A549 (cell line): ENCODE results near the gene MAP4K4. TPM values are rescaled to one million over a fixed set of nuclear protein-coding genes. Genes with fewer than 3 reads are reported as not detected.

ENCODE experiments used
- ATAC-seq, 2 experiments: fragments of 200-7000 bp in 1 of 2; fragments of >200 bp in 1 of 2; cut with Nextera tagmentation in 1 of 2; cut with Tn5 transposase in 1 of 2; 3 replicates each; pipeline versions ENCODE4 v1.8.0 to v1.9.1; 2018 to 2020; ENCODE audit warnings: mild to moderate bottlenecking in 1 of 2, moderate library complexity in 1 of 2
- CTCF ChIA-PET: fragments of 300-600 bp; sonication (Branson Sonifier 250); formaldehyde crosslinking; extraction: SDS; loops from one replicate; lab custom pipeline; 2021; ENCODE audit warnings: antibody characterized with exemption, inconsistent platforms; lab: Yijun Ruan, JAX
- POLR2A ChIA-PET: fragments of 350-600 bp; formaldehyde crosslinking; extraction: SDS; loops from one replicate; lab custom pipeline; 2021; ENCODE audit warnings: antibody characterized with exemption, inconsistent platforms; lab: Yijun Ruan, JAX
- DNase-seq, 2 experiments: peaks; one replicate each; pipeline versions ENCODE4 v3.0.0 to v3.0.0-alpha.2; 2011 to 2016; ENCODE audit warnings: low read depth in 1 of 2, low spot score in 1 of 2
- FAIRE-seq: peaks from 2 replicates; lab custom pipeline; 2011; peaks lifted over from hg19 to GRCh38; lab: Jason Lieb, UNC
- H3K27ac ChIP-seq, 2 experiments: fragments of >200 bp; sonication (Bioruptor Twin); formaldehyde crosslinking; 3 replicates each; pipeline ENCODE4 v1.5.1; 2016 to 2017
- H3K4me1 ChIP-seq: fragments of >200 bp; sonication (Bioruptor Twin); formaldehyde crosslinking; 3 replicates; pipeline ENCODE4 v1.6.1; 2016
- H3K4me2 ChIP-seq: fragments of >200 bp; sonication (Bioruptor Twin); formaldehyde crosslinking; 3 replicates; pipeline ENCODE4 v1.6.1; 2016
- H3K4me3 ChIP-seq: fragments of >200 bp; sonication (Bioruptor Twin); formaldehyde crosslinking; 3 replicates; pipeline ENCODE4 v1.5.1; 2016
- H3K9me3 ChIP-seq: fragments of >200 bp; sonication (Bioruptor Twin); formaldehyde crosslinking; 3 replicates; pipeline ENCODE4 v1.6.1; 2016
- CHD4 ChIP-seq: fragments of 200-600 bp; sonication (generic); IDR thresholded peaks from 2 replicates; pipeline ENCODE4 v1.6.1; 2016; ENCODE audit warnings: antibody characterized with exemption, mild to moderate bottlenecking, borderline replicate concordance
- FOSL2 ChIP-seq, 2 experiments: fragments of 450-650 bp in 1 of 2; fragments of >200 bp in 1 of 2; sonication (Bioruptor Twin) in 1 of 2; formaldehyde crosslinking; IDR thresholded peaks; 2 replicates each; pipeline versions ENCODE4 v1.5.0 to v1.6.1; 2016 to 2020; ENCODE audit warnings: mild to moderate bottlenecking in 1 of 2, moderate library complexity in 1 of 2
- FOXS1 ChIP-seq: fragments of 250-450 bp; sonication (Bioruptor Pico); IDR thresholded peaks from 2 replicates; pipeline ENCODE4 v1.5.0; 2020; ENCODE audit warnings: mild to moderate bottlenecking, moderate library complexity
- HES2 ChIP-seq: fragments of >200 bp; sonication (Bioruptor Twin); formaldehyde crosslinking; IDR thresholded peaks from 2 replicates; pipeline ENCODE4 v1.6.1; 2016
- HOXB13 ChIP-seq: fragments of 250-450 bp; sonication (Bioruptor Pico); IDR thresholded peaks from 2 replicates; pipeline ENCODE4 v1.5.0; 2020; ENCODE audit warnings: low read depth, mild to moderate bottlenecking, moderate library complexity
- JUNB ChIP-seq: fragments of >200 bp; sonication (Bioruptor Twin); formaldehyde crosslinking; IDR thresholded peaks from 2 replicates; pipeline ENCODE4 v1.6.1; 2016
- MAFK ChIP-seq: fragments of 450-650 bp; IDR thresholded peaks from 2 replicates; pipeline ENCODE4 v1.6.1; 2014; ENCODE audit not compliant: partially characterized antibody
- MAZ ChIP-seq: fragments of 150-350 bp; IDR thresholded peaks from 2 replicates; pipeline ENCODE4 v1.6.1; 2014; ENCODE audit warnings: antibody characterized with exemption, low read depth, low read length, borderline replicate concordance
- NPAS2 ChIP-seq: fragments of 250-450 bp; sonication (Bioruptor Pico); IDR thresholded peaks from 2 replicates; pipeline ENCODE4 v1.8.0; 2022; ENCODE audit warnings: mild to moderate bottlenecking, moderate library complexity, borderline replicate concordance
- PHF8 ChIP-seq: fragments of 200-600 bp; sonication (generic); IDR thresholded peaks from 2 replicates; pipeline ENCODE4 v1.6.1; 2016; ENCODE audit warnings: low read depth, mild to moderate bottlenecking, antibody characterized with exemption, moderate library complexity, borderline replicate concordance
- RAD21 ChIP-seq, 2 experiments: fragments of >200 bp in 1 of 2; sonication (Bioruptor Twin) in 1 of 2; formaldehyde crosslinking in 1 of 2; IDR thresholded peaks in 1 of 2; conservative IDR thresholded peaks in 1 of 2; 2 replicates in 1 of 2; 3 replicates in 1 of 2; pipeline ENCODE4 v1.6.1; 2012 to 2018; ENCODE audit warnings: inconsistent platforms in 1 of 2
- RCOR1 ChIP-seq: fragments of 150-350 bp; IDR thresholded peaks from 2 replicates; pipeline ENCODE4 v1.6.1; 2014; ENCODE audit warnings: antibody characterized with exemption, low read length, low read depth
- SMC3 ChIP-seq: fragments of >200 bp; sonication (Bioruptor Twin); formaldehyde crosslinking; IDR thresholded peaks from 3 replicates; pipeline ENCODE4 v1.6.1; 2018; ENCODE audit warnings: inconsistent platforms
- TFCP2L1 ChIP-seq: fragments of 250-450 bp; sonication (Bioruptor Pico); IDR thresholded peaks from 2 replicates; pipeline ENCODE4 v1.5.0; 2021; ENCODE audit warnings: mild to moderate bottlenecking
- ZC3H11A ChIP-seq: fragments of 450-650 bp; IDR thresholded peaks from 2 replicates; pipeline ENCODE4 v1.6.1; 2014; ENCODE audit warnings: antibody characterized with exemption, mild to moderate bottlenecking
- WGBS: methylation state at CpG from one replicate; pipeline ENCODE4 v1.1.6; 2017; ENCODE audit errors: missing lambda C conversion rate; 5-methylcytosine and 5-hydroxymethylcytosine counted together
- polyA plus RNA-seq, 4 experiments: library from polyadenylated mRNA; depleted of rRNA in 3 of 4; stranded (reverse); fragments of >200 nt; fragmentation: RNase III in 1 of 4; extraction: RNeasy Plus Mini Kit Qiagen cat#74134 plus additional on column Dnase treatment in 1 of 4; gene quantifications; 2 replicates in 3 of 4; 3 replicates in 1 of 4; pipeline ENCODE4 v1.2.3, GENCODE V29; 2011 to 2017
- TF ChIP-seq, protein P1 (sequence below): fragments of >200 bp; sonication (Bioruptor Twin); formaldehyde crosslinking; IDR thresholded peaks from 3 replicates; pipeline ENCODE4 v1.5.1; 2016

MAP4K4 gene
- polyA plus RNA-seq, 2 of the 4 experiments (the other 2 are of a cell fraction): 61.9 to 82.2 TPM

DNA sequence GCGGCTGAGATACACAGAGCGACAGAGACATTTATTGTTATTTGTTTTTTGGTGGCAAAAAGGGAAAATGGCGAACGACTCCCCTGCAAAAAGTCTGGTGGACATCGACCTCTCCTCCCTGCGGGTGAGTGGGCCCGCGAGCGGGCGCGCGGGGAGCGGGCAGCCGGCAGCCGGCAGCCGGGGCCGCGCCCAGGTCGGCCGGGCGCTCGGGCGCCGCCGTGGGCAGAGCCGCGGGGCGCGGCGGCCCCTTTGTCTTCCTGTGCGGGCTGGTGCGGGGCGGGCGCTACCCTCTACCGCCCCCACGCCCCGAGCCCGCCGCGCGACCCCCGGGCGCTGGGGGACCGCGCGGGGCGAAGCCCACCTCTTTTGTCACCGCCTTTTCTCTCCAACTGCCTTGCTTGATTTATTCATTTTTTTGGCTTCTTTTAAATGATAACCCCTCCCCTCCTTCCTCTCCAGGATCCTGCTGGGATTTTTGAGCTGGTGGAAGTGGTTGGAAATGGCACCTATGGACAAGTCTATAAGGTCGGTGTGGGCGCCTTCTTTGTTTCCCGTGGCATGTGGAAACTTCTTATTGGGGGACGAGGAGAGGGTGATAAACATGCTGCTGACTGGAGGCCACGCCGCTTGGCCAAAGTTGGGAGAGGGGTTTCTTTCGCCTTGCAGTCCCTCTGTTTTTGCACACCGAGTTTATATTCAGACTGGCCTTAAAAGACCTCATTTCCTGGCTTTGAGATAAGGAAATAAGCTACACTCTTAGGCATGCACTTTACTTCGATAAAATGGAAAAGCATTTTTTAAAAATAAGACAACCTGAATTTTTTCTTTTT, 722 bp downstream of the MAP4K4 start:
- FAIRE-seq (no peak), ATAC-seq (peak; percentile 21 to 51; a peak in 4 of 6 replicates), DNase-seq (peak; percentile 24 to 29)
- H3K4me1 ChIP-seq: peaks cover 13% of the 10 kb centered on the region
- TF ChIP-seq HOXB13 (no peak), RCOR1 (no peak), FOXS1 (CRISPR knock-in tag) (no peak), FOSL2 (IDR thresholded peaks at IDR 0.05) (no peak), FOSL2 (CRISPR knock-in tag; IDR thresholded peaks at IDR 0.05) (no peak), TFCP2L1 (CRISPR knock-in tag) (no peak), SMC3 (0 out of 3 replicates have a peak, but pooled peaks have one; percentile 13), CHD4 (no peak), MAZ (no peak), PHF8 (0 out of 2 replicates have a peak, but pooled peaks have one; percentile 17)
- no peaks in the 10 kb centered on the region for H3K9me3 ChIP-seq
- H3K27ac ChIP-seq: peak overlapping the region; percentile 91 to 93
- POLR2A ChIA-PET: interaction anchor here (1.0 to 1.3 kb wide), 6 partner anchors 10 to 180 kb away, joined by 3 to 5 read pairs (median 4); no protein-coding TSS in a partner anchor
- under 1% methylated on average over 27 of the region's 57 CpGs for WGBS
- peak overlapping the region; percentile 92 for H3K4me2 ChIP-seq
- H3K4me3 ChIP-seq: peak overlapping the region; percentile 96
- CTCF ChIA-PET: interaction anchor here (0.5 to 1.6 kb wide), 12 partner anchors 12 to 246 kb away, joined by 3 to 14 read pairs (median 3); no protein-coding TSS in a partner anchor

GRCh38 chr2:101698844-101699754, 1.6 kb downstream of the MAP4K4 start:
- H3K9me3 ChIP-seq: no peaks in the 10 kb centered on the region
- ChIA-PET POLR2A (interaction anchor here (0.5 to 1.1 kb wide), 3 partner anchors 22 to 130 kb away, joined by 3 to 8 read pairs (median 3); no protein-coding TSS in a partner anchor), CTCF (interaction anchor here (0.5 to 2.2 kb wide), 9 partner anchors 21 to 357 kb away, joined by 3 to 10 read pairs (median 4); no protein-coding TSS in a partner anchor)
- TF ChIP-seq RAD21 (conservative IDR thresholded peaks at IDR 0.05 in 1 of 2, IDR thresholded peaks at IDR 0.05 in 1 of 2): no peak
- TF ChIP-seq MAFK: no peak
- TF ChIP-seq, protein P1, sequence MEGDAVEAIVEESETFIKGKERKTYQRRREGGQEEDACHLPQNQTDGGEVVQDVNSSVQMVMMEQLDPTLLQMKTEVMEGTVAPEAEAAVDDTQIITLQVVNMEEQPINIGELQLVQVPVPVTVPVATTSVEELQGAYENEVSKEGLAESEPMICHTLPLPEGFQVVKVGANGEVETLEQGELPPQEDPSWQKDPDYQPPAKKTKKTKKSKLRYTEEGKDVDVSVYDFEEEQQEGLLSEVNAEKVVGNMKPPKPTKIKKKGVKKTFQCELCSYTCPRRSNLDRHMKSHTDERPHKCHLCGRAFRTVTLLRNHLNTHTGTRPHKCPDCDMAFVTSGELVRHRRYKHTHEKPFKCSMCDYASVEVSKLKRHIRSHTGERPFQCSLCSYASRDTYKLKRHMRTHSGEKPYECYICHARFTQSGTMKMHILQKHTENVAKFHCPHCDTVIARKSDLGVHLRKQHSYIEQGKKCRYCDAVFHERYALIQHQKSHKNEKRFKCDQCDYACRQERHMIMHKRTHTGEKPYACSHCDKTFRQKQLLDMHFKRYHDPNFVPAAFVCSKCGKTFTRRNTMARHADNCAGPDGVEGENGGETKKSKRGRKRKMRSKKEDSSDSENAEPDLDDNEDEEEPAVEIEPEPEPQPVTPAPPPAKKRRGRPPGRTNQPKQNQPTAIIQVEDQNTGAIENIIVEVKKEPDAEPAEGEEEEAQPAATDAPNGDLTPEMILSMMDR: no peak
- no peak for TF ChIP-seq SMC3
- no peak for TF ChIP-seq JUNB
- TF ChIP-seq PHF8: no peak
- TF ChIP-seq HES2: no peak
- TF ChIP-seq RCOR1: no peak
- no peak for TF ChIP-seq NPAS2
- TF ChIP-seq ZC3H11A: no peak
- peak overlapping the region; percentile 92 for H3K4me2 ChIP-seq
- peak in 1 of 2 experiments; percentile 5; a peak in 1 of 6 replicates for ATAC-seq
- peak in 1 of 2 experiments; percentile 15 for DNase-seq
- H3K4me1 ChIP-seq: peaks cover 19% of the 10 kb centered on the region
- H3K27ac ChIP-seq: peak overlapping the region; percentile 91 to 93
- peak overlapping the region; percentile 96 for H3K4me3 ChIP-seq
- no peak for FAIRE-seq
- WGBS: 24% methylated on average over 16 of the region's 16 CpGs
